HEK293T (cell line): ENCODE measurements around the gene PRAC2.

Experiments used
- ARNT ChIP-seq: fragments of 450-650 bp; IDR thresholded peaks from 2 replicates; pipeline ENCODE4 v1.6.1; 2017; ENCODE audit warnings: mild to moderate bottlenecking
- BHLHE40 ChIP-seq: fragments of 450-650 bp; IDR thresholded peaks from 2 replicates; pipeline ENCODE4 v1.6.1; 2016; ENCODE audit warnings: mild to moderate bottlenecking, moderate library complexity, borderline replicate concordance
- ELF4 ChIP-seq: fragments of 450-650 bp; IDR thresholded peaks from 2 replicates; pipeline ENCODE4 v1.6.1; 2017; ENCODE audit warnings: antibody characterized with exemption
- FOXA1 ChIP-seq: fragments of 450-650 bp; IDR thresholded peaks from 2 replicates; pipeline ENCODE4 v1.6.1; 2016; ENCODE audit warnings: mild to moderate bottlenecking
- FOXK2 ChIP-seq: fragments of 450-650 bp; IDR thresholded peaks from 2 replicates; pipeline ENCODE4 v1.6.1; 2016; ENCODE audit warnings: mild to moderate bottlenecking
- FOXM1 ChIP-seq: fragments of 450-650 bp; IDR thresholded peaks from 2 replicates; pipeline ENCODE4 v1.6.1; 2017; ENCODE audit warnings: mild to moderate bottlenecking, borderline replicate concordance
- NFRKB ChIP-seq: fragments of 450-650 bp; IDR thresholded peaks from 2 replicates; pipeline ENCODE4 v1.6.1; 2016; ENCODE audit warnings: mild to moderate bottlenecking, moderate library complexity
- SP1 ChIP-seq: fragments of 450-650 bp; IDR thresholded peaks from 2 replicates; pipeline ENCODE4 v1.6.1; 2017
- SUZ12 ChIP-seq: fragments of 450-650 bp; IDR thresholded peaks from 2 replicates; pipeline ENCODE4 v1.6.1; 2016; ENCODE audit warnings: mild to moderate bottlenecking
- TARDBP ChIP-seq: fragments of 450-650 bp; IDR thresholded peaks from 2 replicates; pipeline ENCODE4 v1.6.1; 2016
- ZNF384 ChIP-seq: fragments of 450-650 bp; IDR thresholded peaks from 2 replicates; pipeline ENCODE4 v1.6.1; 2016
- TF ChIP-seq, protein P1 (sequence below): fragments of 450-650 bp; IDR thresholded peaks from 2 replicates; pipeline ENCODE4 v1.6.1; 2016

- TF ChIP-seq FOXK2 (no peak), FOXA1 (no peak), SP1 (no peak), NFRKB (no peak), FOXM1 (no peak), TARDBP (no peak), ELF4 (no peak), SUZ12 (no peak), ZNF384 (no peak), ARNT (no peak), BHLHE40 (no peak)
- TF ChIP-seq, protein P1, sequence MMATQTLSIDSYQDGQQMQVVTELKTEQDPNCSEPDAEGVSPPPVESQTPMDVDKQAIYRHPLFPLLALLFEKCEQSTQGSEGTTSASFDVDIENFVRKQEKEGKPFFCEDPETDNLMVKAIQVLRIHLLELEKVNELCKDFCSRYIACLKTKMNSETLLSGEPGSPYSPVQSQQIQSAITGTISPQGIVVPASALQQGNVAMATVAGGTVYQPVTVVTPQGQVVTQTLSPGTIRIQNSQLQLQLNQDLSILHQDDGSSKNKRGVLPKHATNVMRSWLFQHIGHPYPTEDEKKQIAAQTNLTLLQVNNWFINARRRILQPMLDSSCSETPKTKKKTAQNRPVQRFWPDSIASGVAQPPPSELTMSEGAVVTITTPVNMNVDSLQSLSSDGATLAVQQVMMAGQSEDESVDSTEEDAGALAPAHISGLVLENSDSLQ: no peak
Measured at GRCh38 chr17:48729335-48730239, 6.6 kb downstream of the PRAC2 start.
